OCI-LY7 (cell line): Measurements from ENCODE around the gene PCNX2. TPM values are rescaled to one million over a fixed set of nuclear protein-coding genes. Genes with fewer than 3 reads are reported as not detected.

Source experiments
- BruUV-seq: library from RNA; stranded (reverse); fragments of 400-500 nt; replicated peaks from 2 replicates; lab custom pipeline; 2021; lab: Mats Ljungman, UMichigan
- CTCF ChIA-PET: fragments of 300-600 bp; sonication (Branson Sonifier 250); formaldehyde crosslinking; loops from one replicate; lab custom pipeline; 2022; ENCODE audit warnings: antibody characterized with exemption; ENCODE audit not compliant: unreplicated experiment; lab: Charles Lee
- POLR2A ChIA-PET: fragments of 300-600 bp; sonication (Branson Sonifier 250); formaldehyde crosslinking; loops from one replicate; lab custom pipeline; 2022; ENCODE audit warnings: antibody characterized with exemption; lab: Charles Lee
- DNase-seq: peaks from one replicate; pipeline ENCODE4 v3.0.0-alpha.2; 2015; ENCODE audit warnings: low spot score
- H2AFZ ChIP-seq: fragments of 200-600 bp; sonication (generic), shearing (Covaris generic); 2 replicates; pipeline ENCODE4 v1.6.1; 2014; ENCODE audit warnings: mild to moderate bottlenecking, antibody characterized with exemption, low read length, moderate library complexity
- H3K27ac ChIP-seq: fragments of 200-600 bp; sonication (generic); 2 replicates; pipeline ENCODE4 v1.5.1; 2014; ENCODE audit warnings: mixed run types, low read depth, mild to moderate bottlenecking, moderate library complexity, low read length, inconsistent platforms; ENCODE audit not compliant: poor library complexity, severe bottlenecking
- H3K36me3 ChIP-seq: fragments of 200-600 bp; sonication (generic); 2 replicates; pipeline ENCODE4 v1.6.1; 2014; ENCODE audit warnings: mild to moderate bottlenecking, antibody characterized with exemption, low read length, moderate library complexity, mixed read lengths; ENCODE audit not compliant: insufficient read depth
- H3K4me1 ChIP-seq: fragments of 200-600 bp; sonication (generic); 2 replicates; pipeline ENCODE4 v1.5.1; 2014; ENCODE audit warnings: mild to moderate bottlenecking, low read length; ENCODE audit not compliant: insufficient read depth, poor library complexity, severe bottlenecking
- H3K4me2 ChIP-seq: fragments of 200-600 bp; sonication (generic); 2 replicates; pipeline ENCODE4 v1.6.1; 2014; ENCODE audit warnings: mild to moderate bottlenecking, low read length
- H3K4me3 ChIP-seq: fragments of 200-600 bp; sonication (generic); 2 replicates; pipeline ENCODE4 v1.5.1; 2014; ENCODE audit warnings: mild to moderate bottlenecking, low read depth, low read length; ENCODE audit not compliant: poor library complexity, severe bottlenecking
- H3K79me2 ChIP-seq: fragments of 200-600 bp; sonication (generic); 2 replicates; pipeline ENCODE4 v1.6.1; 2016; ENCODE audit warnings: low read depth, mild to moderate bottlenecking, low read length, moderate library complexity, mixed read lengths; ENCODE audit not compliant: insufficient read depth
- H3K9me2 ChIP-seq: fragments of 200-600 bp; sonication (generic); 2 replicates; pipeline ENCODE4 v1.6.1; 2016; ENCODE audit warnings: mild to moderate bottlenecking, low read length, mixed read lengths; ENCODE audit not compliant: insufficient read depth
- H3K9me3 ChIP-seq: fragments of 200-600 bp; sonication (generic); 2 replicates; pipeline ENCODE4 v1.6.1; 2014; ENCODE audit warnings: mild to moderate bottlenecking, mixed run types, low read length, mixed read lengths
- H4K20me1 ChIP-seq: fragments of 200-600 bp; sonication (generic); 2 replicates; pipeline ENCODE4 v1.6.1; 2014; ENCODE audit warnings: mild to moderate bottlenecking, antibody characterized with exemption, low read length, moderate library complexity, mixed read lengths; ENCODE audit not compliant: insufficient read depth
- CTCF ChIP-seq: fragments of 200-600 bp; sonication (generic); conservative IDR thresholded peaks from 2 replicates; pipeline ENCODE4 v1.5.1; 2014; ENCODE audit warnings: mild to moderate bottlenecking, antibody characterized with exemption, low read length, moderate library complexity, mixed read lengths
- EZH2phosphoT487 ChIP-seq: fragments of 200-600 bp; sonication (generic); IDR thresholded peaks from 2 replicates; pipeline ENCODE4 v1.6.1; 2018; ENCODE audit warnings: low read depth, borderline replicate concordance, mild to moderate bottlenecking, mixed run types, antibody characterized with exemption, low read length, moderate library complexity, mixed read lengths
- intact Hi-C: fragments of 100-400 bp; cut with micrococcal nuclease; formaldehyde crosslinking; loops from one replicate; pipeline ENCODE4 v1.10.0; 2022; ENCODE audit not compliant: unreplicated experiment
- total RNA-seq, 2 experiments: library from RNA; depleted of rRNA in 1 of 2; stranded (reverse); fragments of >200 nt in 1 of 2; shearing (Covaris generic) in 1 of 2; gene quantifications; 2 replicates each; pipeline ENCODE4 v1.2.3, GENCODE V29; 2014 to 2022

The PCNX2 gene
- total RNA-seq, 2 experiments from 2014 or later, result 17.1 to 26.9 TPM

- H3K27ac ChIP-seq, result no peak overlapping the region
- no peak overlapping the region for H2AFZ ChIP-seq
- H3K9me3 ChIP-seq, result no peaks in the 10 kb centered on the region
- H3K36me3 ChIP-seq, result no peaks in the 10 kb centered on the region
- H3K4me3 ChIP-seq, result no peak overlapping the region
- H4K20me1 ChIP-seq, result no peaks in the 10 kb centered on the region
- no peaks in the 10 kb centered on the region for H3K9me2 ChIP-seq
- ChIA-PET CTCF (no interaction called here), POLR2A (no interaction called here)
- H3K4me2 ChIP-seq, result no peak overlapping the region
- no peak for DNase-seq
- TF ChIP-seq CTCF (no peak), EZH2phosphoT487 (no peak)
- H3K79me2 ChIP-seq, result no peaks in the 10 kb centered on the region
- intact Hi-C loops, result no loop called here
- BruUV-seq, result no TSS peak
- no peaks in the 10 kb centered on the region for H3K4me1 ChIP-seq
These were observed 239.5 kb downstream of the PCNX2 start for GRCh38 chr1:233055879-233056641.

- Histone ChIP-seq H3K9me2 (no peaks in the 10 kb centered on the region), H3K4me3 (no peak overlapping the region), H3K9me3 (no peaks in the 10 kb centered on the region), H3K27ac (no peak overlapping the region), H3K4me1 (no peaks in the 10 kb centered on the region), H4K20me1 (no peaks in the 10 kb centered on the region), H2AFZ (no peak overlapping the region), H3K79me2 (no peaks in the 10 kb centered on the region), H3K4me2 (no peak overlapping the region), H3K36me3 (no peaks in the 10 kb centered on the region)
- intact Hi-C loops, result no loop called here
- TF ChIP-seq EZH2phosphoT487 (no peak), CTCF (no peak)
- ChIA-PET POLR2A (interaction anchor here (0.5 to 1.3 kb wide), 2 partner anchors 10 to 1555 kb away, joined by 3 to 4 read pairs; no protein-coding TSS in a partner anchor), CTCF (interaction anchor here (1.0 kb wide), 1 partner anchor 8 kb away, joined by 3 read pairs; no protein-coding TSS in a partner anchor)
- no TSS peak for BruUV-seq
- no peak for DNase-seq
These were observed 249.9 kb downstream of the PCNX2 start for GRCh38 chr1:233045588-233045987.

DNA sequence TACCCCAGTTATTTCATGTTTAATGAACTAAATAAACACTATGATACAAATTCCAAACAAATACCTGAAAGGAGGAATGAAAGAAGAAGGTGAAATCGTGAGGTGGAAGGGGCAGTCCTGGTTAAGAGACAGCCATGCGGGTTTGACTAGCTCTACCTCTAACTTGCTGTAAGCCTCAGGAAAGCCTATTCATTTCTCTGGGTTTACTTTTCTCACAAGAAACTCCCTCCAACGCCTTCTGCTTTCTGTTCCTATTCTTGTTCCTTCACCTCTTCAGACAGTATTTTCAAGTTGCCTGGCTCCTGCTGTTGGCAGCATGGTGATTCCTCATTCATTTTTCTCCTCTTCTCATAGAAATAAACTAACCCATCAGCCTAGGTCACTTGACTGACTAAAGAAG, 252.7 kb downstream of the PCNX2 start:
- Histone ChIP-seq H3K4me2 (no peak overlapping the region), H3K27ac (no peak overlapping the region), H3K9me3 (no peaks in the 10 kb centered on the region), H2AFZ (no peak overlapping the region), H4K20me1 (no peaks in the 10 kb centered on the region), H3K9me2 (no peaks in the 10 kb centered on the region), H3K36me3 (no peaks in the 10 kb centered on the region), H3K79me2 (no peaks in the 10 kb centered on the region), H3K4me1 (no peaks in the 10 kb centered on the region), H3K4me3 (no peak overlapping the region)
- ChIA-PET CTCF (no interaction called here), POLR2A (interaction anchor here (0.8 kb wide), 1 partner anchor 8 kb away, joined by 3 read pairs; no protein-coding TSS in a partner anchor)
- intact Hi-C loops, result no loop called here
- no peak for TF ChIP-seq EZH2phosphoT487
- no peak for TF ChIP-seq CTCF
- DNase-seq, result no peak
- BruUV-seq, result no TSS peak
